ENCODE measurements around the gene CSTPP1. TPM values are rescaled to one million over a fixed set of nuclear protein-coding genes. Genes with fewer than 3 reads are reported as not detected.
A peak's percentile ranks its signal among the peaks of the same experiment; 100 is the strongest.
"Not testable (repeated sequence)": the region's sequence is repeated elsewhere in the genome, so short reads cannot be mapped to it uniquely, and the experiment has no call there.

Gene CSTPP1
- total RNA-seq, 1 donor from 2014 or later = 9.6 TPM

- ATAC-seq (no peak), DNase-seq (no peak)
- intact Hi-C loops (cut with micrococcal nuclease) = no loop called here
Observed at GRCh38 chr11:47109051-47109726, 172.6 kb downstream of the CSTPP1 start.

- ATAC-seq = no peak
- intact Hi-C loops (cut with micrococcal nuclease) = no loop called here
- DNase-seq = no peak
Observed at GRCh38 chr11:47109727-47110246, 173.2 kb downstream of the CSTPP1 start.

GRCh38 chr11:47111318-47111804, 174.8 kb downstream of the CSTPP1 start:
- no peak for ATAC-seq
- intact Hi-C loops (cut with micrococcal nuclease) = no loop called here
- DNase-seq = no peak

- ATAC-seq; intact Hi-C loops (cut with micrococcal nuclease); DNase-seq: not testable (repeated sequence)
Observed at GRCh38 chr11:47112941-47113340, 176.4 kb downstream of the CSTPP1 start.

GRCh38 chr11:47118958-47119688, 182.6 kb downstream of the CSTPP1 start:
- intact Hi-C loops (cut with micrococcal nuclease); ATAC-seq; DNase-seq: not testable (repeated sequence)

GRCh38 chr11:47121056-47121455, 184.5 kb downstream of the CSTPP1 start:
- no peak for ATAC-seq
- intact Hi-C loops (cut with micrococcal nuclease) = no loop called here
- DNase-seq = no peak

GRCh38 chr11:47121731-47122130, 185.2 kb downstream of the CSTPP1 start:
- intact Hi-C loops (cut with micrococcal nuclease) = no loop called here
- DNase-seq (no peak), ATAC-seq (no peak)

GRCh38 chr11:47123094-47123493, 186.5 kb downstream of the CSTPP1 start:
- no peak for DNase-seq
- ATAC-seq = no peak
- intact Hi-C loops (cut with micrococcal nuclease) = no loop called here

GRCh38 chr11:47124675-47125074, 188.1 kb downstream of the CSTPP1 start:
- no peak for ATAC-seq
- intact Hi-C loops (cut with micrococcal nuclease) = no loop called here

GRCh38 chr11:47125083-47125482, 188.5 kb downstream of the CSTPP1 start:
- ATAC-seq (no peak), DNase-seq (no peak)
- intact Hi-C loops (cut with micrococcal nuclease) = no loop called here

More at GRCh38 chr11:47124675-47125074, 188.1 kb downstream of the CSTPP1 start:
- no peak for DNase-seq

- ATAC-seq (no peak), DNase-seq (no peak)
- intact Hi-C loops (cut with micrococcal nuclease) = no loop called here
Observed at GRCh38 chr11:47127213-47127612, 190.7 kb downstream of the CSTPP1 start.

- intact Hi-C loops (cut with micrococcal nuclease) = no loop called here
- DNase-seq (no peak), ATAC-seq (peak; percentile 35)
Observed at GRCh38 chr11:47130543-47130942, 194.0 kb downstream of the CSTPP1 start.

- ATAC-seq (no peak), DNase-seq (no peak)
- intact Hi-C loops (cut with micrococcal nuclease) = no loop called here
Observed at GRCh38 chr11:47131136-47131535, 194.6 kb downstream of the CSTPP1 start.

GRCh38 chr11:47132490-47132889, 195.9 kb downstream of the CSTPP1 start:
- intact Hi-C loops (cut with micrococcal nuclease) = no loop called here
- DNase-seq (no peak), ATAC-seq (no peak)

- intact Hi-C loops (cut with micrococcal nuclease) = no loop called here
- DNase-seq (no peak), ATAC-seq (no peak)
Observed at GRCh38 chr11:47132981-47133380, 196.4 kb downstream of the CSTPP1 start.

GRCh38 chr11:47136327-47136726, 199.8 kb downstream of the CSTPP1 start:
- intact Hi-C loops (cut with micrococcal nuclease) = no loop called here
- DNase-seq = no peak
- ATAC-seq = no peak

- no peak for ATAC-seq
- intact Hi-C loops (cut with micrococcal nuclease) = no loop called here
Observed at GRCh38 chr11:47136921-47137320, 200.4 kb downstream of the CSTPP1 start.

GRCh38 chr11:47137476-47137875, 200.9 kb downstream of the CSTPP1 start:
- DNase-seq (no peak), ATAC-seq (no peak)
- intact Hi-C loops (cut with micrococcal nuclease) = no loop called here

More at GRCh38 chr11:47136921-47137320, 200.4 kb downstream of the CSTPP1 start:
- DNase-seq = no peak

- DNase-seq (no peak), ATAC-seq (no peak)
- intact Hi-C loops (cut with micrococcal nuclease) = no loop called here
Observed at GRCh38 chr11:47139878-47140277, 203.3 kb downstream of the CSTPP1 start.

GRCh38 chr11:47143322-47143721, 206.8 kb downstream of the CSTPP1 start:
- peak; percentile 96 for ATAC-seq
- DNase-seq = peak; percentile 60
- intact Hi-C loops (cut with micrococcal nuclease) = no loop called here
